Mucosa of descending colon (tissue), 3 donors: Measurements from ENCODE around the gene CHD6. TPM values are rescaled to one million over a fixed set of nuclear protein-coding genes. Genes with fewer than 3 reads are reported as not detected.

Experiments used
- ATAC-seq: fragments of 200-7000 bp; cut with Tn5 transposase; one replicate; pipeline ENCODE4 v1.9.1; 2020; ENCODE audit warnings: mild to moderate bottlenecking, moderate library complexity
- DNase-seq, 3 donors: peaks; one replicate each; pipeline ENCODE4 v3.0.0-alpha.2; 2020
- H3K36me3 ChIP-seq: fragments of 200-600 bp; one replicate; pipeline ENCODE4 v1.8.0; 2021; ENCODE audit warnings: low read depth, mild to moderate bottlenecking
- H3K4me1 ChIP-seq: fragments of 200-600 bp; one replicate; pipeline ENCODE4 v1.8.0; 2021; ENCODE audit warnings: low read depth, mild to moderate bottlenecking
- H3K4me3 ChIP-seq: fragments of 200-600 bp; one replicate; pipeline ENCODE4 v1.8.0; 2021; ENCODE audit warnings: mild to moderate bottlenecking
- H3K9me3 ChIP-seq: fragments of 200-600 bp; one replicate; pipeline ENCODE4 v1.8.0; 2021; ENCODE audit warnings: mild to moderate bottlenecking
- intact Hi-C, 2 donors: fragments of 100-400 bp; cut with DNase I in 1 of 2; cut with micrococcal nuclease in 1 of 2; formaldehyde crosslinking; loops; one replicate each; pipeline versions ENCODE4 v1.11.0 to v1.11.1; 2022; cut with DNase I, micrococcal nuclease
- total RNA-seq, 3 donors: library from RNA; stranded (reverse); fragmentation: NEBNext Ultra II Directional in 2 of 3; extraction: Animal tissue kit (Norgen Biotek cat#: 25700) in 2 of 3; gene quantifications; one replicate each; pipeline versions ENCODE4 v1.2.1 to v1.2.4, GENCODE V29; 2021 to 2023
- TF ChIP-seq, protein P1 (sequence below): fragments of 200-600 bp; IDR thresholded peaks from one replicate; pipeline ENCODE4 v1.8.0; 2022; ENCODE audit warnings: antibody characterized with exemption, mild to moderate bottlenecking
- donor health status: DM: no; HTN: no; CAD: no; lungs with moderate emphysema.
- donor health status: DM: no; HTN: no; CAD: no.
- donor health status: DM: no; HTN: yes; CAD: no.

CHD6 gene
- total RNA-seq, 3 donors from 2014 or later: 33.8 to 53.6 (median 43.8) TPM

DNA sequence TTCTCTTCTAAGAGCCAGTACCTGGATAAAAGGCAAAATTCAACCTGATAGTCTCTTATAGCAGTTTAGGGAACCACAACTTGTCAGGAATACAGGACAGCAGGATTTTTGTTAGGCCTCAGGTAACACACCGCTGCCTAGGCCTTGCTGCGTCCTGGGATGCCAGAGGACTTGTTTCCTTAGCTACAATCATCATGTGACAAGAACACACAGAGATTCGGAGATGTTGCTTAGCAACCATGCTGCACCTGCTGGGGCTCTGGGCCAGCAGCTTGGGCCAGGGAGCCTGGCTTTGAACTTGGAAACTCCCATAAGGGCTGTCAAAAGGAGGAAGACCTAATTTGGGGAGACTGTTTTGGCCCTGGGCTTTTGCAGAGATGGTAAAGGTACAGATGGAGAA, 36.1 kb upstream of the CHD6 start:
- DNase-seq (no peak), ATAC-seq (peak; percentile 27)
- Histone ChIP-seq H3K4me1 (peaks cover 17% of the 10 kb centered on the region), H3K36me3 (no peaks in the 10 kb centered on the region), H3K4me3 (no peak overlapping the region), H3K9me3 (no peaks in the 10 kb centered on the region)
- TF ChIP-seq, protein P1, sequence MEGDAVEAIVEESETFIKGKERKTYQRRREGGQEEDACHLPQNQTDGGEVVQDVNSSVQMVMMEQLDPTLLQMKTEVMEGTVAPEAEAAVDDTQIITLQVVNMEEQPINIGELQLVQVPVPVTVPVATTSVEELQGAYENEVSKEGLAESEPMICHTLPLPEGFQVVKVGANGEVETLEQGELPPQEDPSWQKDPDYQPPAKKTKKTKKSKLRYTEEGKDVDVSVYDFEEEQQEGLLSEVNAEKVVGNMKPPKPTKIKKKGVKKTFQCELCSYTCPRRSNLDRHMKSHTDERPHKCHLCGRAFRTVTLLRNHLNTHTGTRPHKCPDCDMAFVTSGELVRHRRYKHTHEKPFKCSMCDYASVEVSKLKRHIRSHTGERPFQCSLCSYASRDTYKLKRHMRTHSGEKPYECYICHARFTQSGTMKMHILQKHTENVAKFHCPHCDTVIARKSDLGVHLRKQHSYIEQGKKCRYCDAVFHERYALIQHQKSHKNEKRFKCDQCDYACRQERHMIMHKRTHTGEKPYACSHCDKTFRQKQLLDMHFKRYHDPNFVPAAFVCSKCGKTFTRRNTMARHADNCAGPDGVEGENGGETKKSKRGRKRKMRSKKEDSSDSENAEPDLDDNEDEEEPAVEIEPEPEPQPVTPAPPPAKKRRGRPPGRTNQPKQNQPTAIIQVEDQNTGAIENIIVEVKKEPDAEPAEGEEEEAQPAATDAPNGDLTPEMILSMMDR: no peak
- intact Hi-C loops: no loop called here

DNA sequence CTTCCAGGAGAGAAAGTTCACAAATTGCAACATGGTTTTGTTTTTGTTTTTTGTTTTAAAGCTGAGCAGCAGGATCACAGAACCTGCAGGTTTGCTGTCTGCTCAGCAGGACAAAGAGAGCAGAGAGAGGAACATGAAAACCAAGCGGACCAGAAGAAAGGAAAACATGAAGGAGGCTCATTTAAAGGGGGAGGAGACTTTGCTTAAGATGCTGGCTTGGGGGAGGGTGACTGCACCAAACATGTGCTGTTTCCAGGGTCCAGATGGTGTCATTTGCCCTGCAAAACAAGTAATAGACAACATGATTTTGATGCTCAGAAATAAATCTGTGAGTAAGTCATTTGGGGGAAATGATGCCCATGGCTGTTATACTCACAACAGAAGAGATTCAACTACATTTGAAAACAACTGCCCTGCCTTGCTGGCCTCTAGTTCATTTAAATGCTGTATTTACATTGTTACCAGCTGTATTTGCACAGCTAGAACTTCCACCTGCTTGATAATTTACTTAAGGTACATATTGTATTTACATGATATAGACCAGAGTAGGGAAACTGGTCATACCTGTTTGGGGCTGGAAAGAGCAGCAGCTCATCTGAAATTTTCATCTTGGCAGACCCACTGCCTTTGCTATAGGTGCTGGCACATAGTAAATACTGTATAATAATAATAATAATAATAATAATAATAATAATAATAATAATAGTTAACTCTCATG, 32.2 kb upstream of the CHD6 start:
- peak; percentile 93 for ATAC-seq
- no peak overlapping the region for H3K4me3 ChIP-seq
- intact Hi-C loops: no loop called here
- TF ChIP-seq, protein P1: no peak
- peak in 1 of 3 donors; percentile 83 for DNase-seq
- no peaks in the 10 kb centered on the region for H3K9me3 ChIP-seq
- H3K36me3 ChIP-seq: no peaks in the 10 kb centered on the region
- H3K4me1 ChIP-seq: peaks cover 17% of the 10 kb centered on the region

DNA sequence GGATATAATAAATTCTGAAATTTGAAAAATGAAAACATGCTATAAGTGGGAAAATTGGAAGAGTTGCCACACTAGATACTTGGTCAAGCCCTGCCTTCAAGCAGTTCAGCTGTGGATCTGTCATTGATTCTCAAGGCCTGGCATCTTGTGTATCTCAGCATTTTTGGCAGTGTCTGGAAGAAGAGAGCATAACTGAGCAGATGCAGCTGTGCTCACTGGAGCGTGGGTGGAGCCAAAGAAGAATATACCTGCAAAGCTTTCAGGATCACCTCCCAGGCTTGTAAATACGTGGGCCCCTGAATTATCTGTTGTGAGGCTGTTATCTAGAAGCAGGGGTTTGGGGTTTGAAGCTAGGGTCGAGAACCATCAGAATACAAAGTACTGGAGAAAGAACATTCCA, 31.3 kb upstream of the CHD6 start:
- ATAC-seq: peak; percentile 40
- Histone ChIP-seq H3K4me1 (peaks cover 17% of the 10 kb centered on the region), H3K4me3 (no peak overlapping the region), H3K36me3 (no peaks in the 10 kb centered on the region), H3K9me3 (no peaks in the 10 kb centered on the region)
- DNase-seq: peak in 1 of 3 donors; percentile 13
- TF ChIP-seq, protein P1: no peak
- intact Hi-C loops: no loop called here

DNA sequence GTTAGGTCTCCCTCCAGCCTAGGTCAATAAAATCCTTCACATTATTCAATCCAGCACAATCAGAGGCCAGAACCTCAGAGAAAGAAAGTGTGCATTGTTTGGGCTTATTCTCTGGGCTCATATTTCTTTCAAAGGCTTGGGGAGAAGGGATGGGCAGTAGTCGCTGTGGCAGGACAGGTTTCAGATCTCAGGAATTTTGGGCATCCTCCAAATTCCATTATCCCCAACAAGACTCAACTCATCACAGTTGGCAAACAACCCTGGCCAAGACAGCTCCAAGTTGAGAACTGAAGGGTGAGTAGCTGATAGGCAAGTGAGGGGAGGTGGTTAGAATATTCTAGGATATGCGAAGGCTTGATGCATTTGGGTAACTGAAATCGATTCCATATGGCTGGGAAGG, 27.2 kb upstream of the CHD6 start:
- H3K9me3 ChIP-seq: no peaks in the 10 kb centered on the region
- no peak overlapping the region for H3K4me3 ChIP-seq
- intact Hi-C loops: no loop called here
- no peaks in the 10 kb centered on the region for H3K36me3 ChIP-seq
- TF ChIP-seq, protein P1: no peak
- DNase-seq (no peak), ATAC-seq (no peak)
- peaks cover 12% of the 10 kb centered on the region for H3K4me1 ChIP-seq

DNA sequence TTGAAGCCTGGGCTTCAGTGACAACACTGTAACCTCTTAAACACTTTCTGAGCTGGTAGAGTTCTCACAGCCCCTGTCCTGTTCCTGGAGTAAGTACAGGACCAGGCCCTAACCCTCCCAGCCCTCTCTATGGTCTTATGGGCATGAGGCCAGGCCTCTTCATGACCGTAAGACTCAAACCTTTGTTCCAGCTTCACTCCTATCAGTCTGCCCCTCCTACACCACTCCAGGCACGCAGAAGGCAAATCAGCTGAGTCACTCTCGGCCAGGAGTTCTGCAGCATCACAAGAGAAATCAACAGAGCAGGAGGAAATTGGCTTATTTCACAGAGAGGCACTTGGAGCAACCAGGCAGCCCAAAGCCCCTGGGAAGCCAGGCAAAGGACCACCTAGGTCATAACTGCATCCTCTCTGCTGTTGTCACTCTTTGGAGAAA, 25.3 kb upstream of the CHD6 start:
- peak in 2 of 3 donors; percentile 41 to 54 for DNase-seq
- TF ChIP-seq, protein P1: no peak
- intact Hi-C loops: no loop called here

More for the DNA sequence above, 25.3 kb upstream of the CHD6 start:
- H3K9me3 ChIP-seq: no peaks in the 10 kb centered on the region
- H3K4me1 ChIP-seq: peaks cover 5% of the 10 kb centered on the region
- no peaks in the 10 kb centered on the region for H3K36me3 ChIP-seq
- peak; percentile 94 for ATAC-seq
- no peak overlapping the region for H3K4me3 ChIP-seq
